ENCODE results near the gene HOXA2. TPM values are rescaled to one million over a fixed set of nuclear protein-coding genes. Genes with fewer than 3 reads are reported as not detected.

Gene HOXA2
- polyA plus RNA-seq, 4 donors, result 0.97 to 6.9 TPM; not detected in 2

- FAIRE-seq, result no peak
- 27 to 46% (median 30%) methylated on average over 35 of the region's 35 CpGs for WGBS, 3 donors
- Histone ChIP-seq H3K36me3 (ENCODE audit: control insufficient read depth in 3 of 3, insufficient read depth in 2 of 3, low read depth in 1 of 3, low read length in 3 of 3) (peaks cover 0 to 24% (median 0%) of the 10 kb centered on the region in 3 donors), H3K4me3 (ENCODE audit: low read depth in 1 of 3, low read length in 3 of 3) (peak overlapping the region in 1 of 3 donors; percentile 29), H3K4me1 (ENCODE audit: control insufficient read depth in 3 of 3, insufficient read depth in 2 of 3, low read depth in 1 of 3, low read length in 2 of 3) (peaks cover 2 to 8% (median 2%) of the 10 kb centered on the region in 3 donors), H3K9me3 (ENCODE audit: control insufficient read depth in 2 of 2, insufficient read depth in 1 of 2, low read depth in 1 of 2, low read length in 1 of 2) (no peaks in the 10 kb centered on the region), H3K27ac (ENCODE audit: low read depth in 1 of 3, low read length in 2 of 3) (peak overlapping the region; percentile 34 to 87 (median 73)), H3K27me3 (ENCODE audit: control insufficient read depth in 3 of 3, insufficient read depth in 3 of 3, low read length in 3 of 3) (peaks cover 5 to 85% (median 13%) of the 10 kb centered on the region in 3 donors)
- peak in 1 of 2 donors; percentile 48 for DNase-seq
These were observed 1.2 kb upstream of the HOXA2 start for GRCh38 chr7:27103489-27104226.

GRCh38 chr7:27101957-27102580 is 414 bp downstream of the HOXA2 start:
- H3K9me3 ChIP-seq (ENCODE audit: control insufficient read depth in 2 of 2, insufficient read depth in 1 of 2, low read depth in 1 of 2, low read length in 1 of 2), result no peaks in the 10 kb centered on the region
- WGBS, 3 donors, result 5% methylated on average over 33 to 39 of the region's 39 CpGs
- H3K36me3 ChIP-seq (ENCODE audit: control insufficient read depth in 3 of 3, insufficient read depth in 2 of 3, low read depth in 1 of 3, low read length in 3 of 3), result peaks cover 0 to 18% (median 0%) of the 10 kb centered on the region in 3 donors
- FAIRE-seq (no peak), DNase-seq (peak in 1 of 2 donors; percentile 63)
- H3K27ac ChIP-seq (ENCODE audit: low read depth in 1 of 3, low read length in 2 of 3), result peak overlapping the region; percentile 59 to 87 (median 73)
- H3K4me1 ChIP-seq (ENCODE audit: control insufficient read depth in 3 of 3, insufficient read depth in 2 of 3, low read depth in 1 of 3, low read length in 2 of 3), result peaks cover 2 to 11% (median 2%) of the 10 kb centered on the region in 3 donors
- peak overlapping the region; percentile 10 to 45 (median 17) for H3K4me3 ChIP-seq (ENCODE audit: low read depth in 1 of 3, low read length in 3 of 3)
- H3K27me3 ChIP-seq (ENCODE audit: control insufficient read depth in 3 of 3, insufficient read depth in 3 of 3, low read length in 3 of 3), result peaks cover 5 to 87% (median 14%) of the 10 kb centered on the region in 3 donors

- FAIRE-seq (no peak), DNase-seq (peak in 1 of 2 donors; percentile 67)
- WGBS, 3 donors, result 39 to 49% (median 48%) methylated on average over 25 of the region's 25 CpGs
- H3K9me3 ChIP-seq (ENCODE audit: control insufficient read depth in 2 of 2, insufficient read depth in 1 of 2, low read depth in 1 of 2, low read length in 1 of 2), result no peaks in the 10 kb centered on the region
- H3K27me3 ChIP-seq (ENCODE audit: control insufficient read depth in 3 of 3, insufficient read depth in 3 of 3, low read length in 3 of 3), result peaks cover 5 to 89% (median 14%) of the 10 kb centered on the region in 3 donors
- H3K36me3 ChIP-seq (ENCODE audit: control insufficient read depth in 3 of 3, insufficient read depth in 2 of 3, low read depth in 1 of 3, low read length in 3 of 3), result peaks cover 0 to 17% (median 0%) of the 10 kb centered on the region in 3 donors
- peak overlapping the region; percentile 59 to 87 (median 73) for H3K27ac ChIP-seq (ENCODE audit: low read depth in 1 of 3, low read length in 2 of 3)
- peak overlapping the region in 2 of 3 donors; percentile 4 to 45 for H3K4me3 ChIP-seq (ENCODE audit: low read depth in 1 of 3, low read length in 3 of 3)
- H3K4me1 ChIP-seq (ENCODE audit: control insufficient read depth in 3 of 3, insufficient read depth in 2 of 3, low read depth in 1 of 3, low read length in 2 of 3), result peaks cover 2 to 13% (median 2%) of the 10 kb centered on the region in 3 donors
These were observed 1.1 kb downstream of the HOXA2 start for GRCh38 chr7:27101171-27101956.

GRCh38 chr7:27100694-27101170 is 1.8 kb downstream of the HOXA2 start:
- no peak for FAIRE-seq
- H3K27ac ChIP-seq (ENCODE audit: low read depth in 1 of 3, low read length in 2 of 3), result peak overlapping the region; percentile 33 to 87 (median 73)
- peaks cover 0 to 15% (median 0%) of the 10 kb centered on the region in 3 donors for H3K36me3 ChIP-seq (ENCODE audit: control insufficient read depth in 3 of 3, insufficient read depth in 2 of 3, low read depth in 1 of 3, low read length in 3 of 3)
- peaks cover 2 to 13% (median 2%) of the 10 kb centered on the region in 3 donors for H3K4me1 ChIP-seq (ENCODE audit: control insufficient read depth in 3 of 3, insufficient read depth in 2 of 3, low read depth in 1 of 3, low read length in 2 of 3)
- peaks cover 5 to 90% (median 14%) of the 10 kb centered on the region in 3 donors for H3K27me3 ChIP-seq (ENCODE audit: control insufficient read depth in 3 of 3, insufficient read depth in 3 of 3, low read length in 3 of 3)
- H3K9me3 ChIP-seq (ENCODE audit: control insufficient read depth in 2 of 2, insufficient read depth in 1 of 2, low read depth in 1 of 2, low read length in 1 of 2), result no peaks in the 10 kb centered on the region
- DNase-seq, result no peak
- 55 to 76% (median 73%) methylated on average over 8 of the region's 8 CpGs for WGBS, 3 donors
- H3K4me3 ChIP-seq (ENCODE audit: low read depth in 1 of 3, low read length in 3 of 3), result peak overlapping the region in 1 of 3 donors; percentile 45

- H3K36me3 ChIP-seq (ENCODE audit: control insufficient read depth in 3 of 3, insufficient read depth in 2 of 3, low read depth in 1 of 3, low read length in 3 of 3), result peaks cover 0 to 12% (median 0%) of the 10 kb centered on the region in 3 donors
- DNase-seq (peak in 1 of 2 donors; percentile 30), FAIRE-seq (no peak)
- 49 to 56% (median 52%) methylated on average over 8 of the region's 8 CpGs for WGBS, 3 donors
- H3K27me3 ChIP-seq (ENCODE audit: control insufficient read depth in 3 of 3, insufficient read depth in 3 of 3, low read length in 3 of 3), result peaks cover 12 to 91% (median 12%) of the 10 kb centered on the region in 3 donors
- H3K4me3 ChIP-seq (ENCODE audit: low read depth in 1 of 3, low read length in 3 of 3), result peak overlapping the region in 1 of 3 donors; percentile 81
- H3K9me3 ChIP-seq (ENCODE audit: control insufficient read depth in 2 of 2, insufficient read depth in 1 of 2, low read depth in 1 of 2, low read length in 1 of 2), result no peaks in the 10 kb centered on the region
- H3K27ac ChIP-seq (ENCODE audit: low read depth in 1 of 3, low read length in 2 of 3), result peak overlapping the region in 2 of 3 donors; percentile 82 to 84
- peaks cover 2 to 13% (median 2%) of the 10 kb centered on the region in 3 donors for H3K4me1 ChIP-seq (ENCODE audit: control insufficient read depth in 3 of 3, insufficient read depth in 2 of 3, low read depth in 1 of 3, low read length in 2 of 3)
These were observed 2.8 kb downstream of the HOXA2 start for GRCh38 chr7:27099453-27100370.

- Histone ChIP-seq H3K4me3 (ENCODE audit: low read depth in 1 of 3, low read length in 3 of 3) (peak overlapping the region; percentile 0 to 81 (median 36)), H3K36me3 (ENCODE audit: control insufficient read depth in 3 of 3, insufficient read depth in 2 of 3, low read depth in 1 of 3, low read length in 3 of 3) (peaks cover 0 to 12% (median 0%) of the 10 kb centered on the region in 3 donors), H3K4me1 (ENCODE audit: control insufficient read depth in 3 of 3, insufficient read depth in 2 of 3, low read depth in 1 of 3, low read length in 2 of 3) (peaks cover 2 to 13% (median 2%) of the 10 kb centered on the region in 3 donors), H3K27me3 (ENCODE audit: control insufficient read depth in 3 of 3, insufficient read depth in 3 of 3, low read length in 3 of 3) (peaks cover 12 to 91% (median 13%) of the 10 kb centered on the region in 3 donors), H3K27ac (ENCODE audit: low read depth in 1 of 3, low read length in 2 of 3) (peak overlapping the region in 2 of 3 donors; percentile 82 to 84), H3K9me3 (ENCODE audit: control insufficient read depth in 2 of 2, insufficient read depth in 1 of 2, low read depth in 1 of 2, low read length in 1 of 2) (no peaks in the 10 kb centered on the region)
- FAIRE-seq (no peak), DNase-seq (peak in 1 of 2 donors; percentile 79)
- 7 to 21% (median 18%) methylated on average over 38 of the region's 38 CpGs for WGBS, 3 donors
These were observed 3.7 kb downstream of the HOXA2 start for GRCh38 chr7:27098578-27099451.

Measured in small intestine (tissue), 7 donors.